Thyroid gland (tissue), 4 donors: Measurements from ENCODE around the gene ADCY5. TPM values are rescaled to one million over a fixed set of nuclear protein-coding genes. Genes with fewer than 3 reads are reported as not detected.

Experiments used
- DNase-seq, 2 donors: peaks; one replicate each; pipeline ENCODE4 v3.0.0-alpha.2; 2019
- H3K27ac ChIP-seq, 3 donors: fragments of 200-600 bp; sonication (generic); 1 replicate in 2 of 3; 2 replicates in 1 of 3; pipeline ENCODE4 v1.5.1; 2016 to 2019; ENCODE audit warnings: mild to moderate bottlenecking in 1 of 3, moderate library complexity in 1 of 3
- H3K27me3 ChIP-seq: fragments of 200-600 bp; sonication (generic); one replicate; pipeline ENCODE4 v1.5.1; 2019
- H3K36me3 ChIP-seq, 2 donors: fragments of 200-600 bp; sonication (generic); one replicate each; pipeline ENCODE4 v1.5.1; 2016 to 2019
- H3K4me1 ChIP-seq, 2 donors: fragments of 200-600 bp; sonication (generic); one replicate each; pipeline ENCODE4 v1.5.1; 2017 to 2019
- H3K4me3 ChIP-seq, 3 donors: fragments of 200-600 bp; sonication (generic); replicated peaks in 1 of 3; 1 replicate in 2 of 3; 2 replicates in 1 of 3; pipeline ENCODE4 v1.5.1; 2016; ENCODE audit warnings: mild to moderate bottlenecking in 1 of 3
- H3K9me3 ChIP-seq: fragments of 200-600 bp; sonication (generic); one replicate; pipeline ENCODE4 v1.5.1; 2017
- POLR2A ChIP-seq, 2 donors: fragments of 450-650 bp; IDR thresholded peaks; one replicate each; pipeline ENCODE4 v1.6.1; 2017; ENCODE audit warnings: antibody characterized with exemption in 2 of 2, mild to moderate bottlenecking in 2 of 2, moderate library complexity in 1 of 2
- WGBS, 2 donors: methylation state at CpG; one replicate each; pipeline ENCODE4 v1.1.5; 2017; 5-methylcytosine and 5-hydroxymethylcytosine counted together
- intact Hi-C: fragments of 100-400 bp; cut with DNase I; formaldehyde crosslinking; loops from one replicate; pipeline ENCODE4 v1.15.1; 2023
- total RNA-seq, 4 donors: library from RNA; depleted of rRNA; stranded (reverse); fragments of >200 nt; gene quantifications; one replicate each; pipeline ENCODE4 v1.2.3, GENCODE V29; 2016
- TF ChIP-seq, protein P1 (sequence below), 6 experiments: fragments of 200-600 bp in 3 of 6; fragments of 450-650 bp in 3 of 6; sonication (generic) in 3 of 6; IDR thresholded peaks; one replicate each; pipeline ENCODE4 v1.5.1; 2016 to 2019; ENCODE audit warnings: antibody characterized with exemption in 6 of 6, mild to moderate bottlenecking in 2 of 6, inconsistent platforms in 1 of 6, moderate library complexity in 1 of 6

The ADCY5 gene
- total RNA-seq, 4 donors from 2014 or later = 0.78 to 2.7 (median 1.8) TPM

DNA sequence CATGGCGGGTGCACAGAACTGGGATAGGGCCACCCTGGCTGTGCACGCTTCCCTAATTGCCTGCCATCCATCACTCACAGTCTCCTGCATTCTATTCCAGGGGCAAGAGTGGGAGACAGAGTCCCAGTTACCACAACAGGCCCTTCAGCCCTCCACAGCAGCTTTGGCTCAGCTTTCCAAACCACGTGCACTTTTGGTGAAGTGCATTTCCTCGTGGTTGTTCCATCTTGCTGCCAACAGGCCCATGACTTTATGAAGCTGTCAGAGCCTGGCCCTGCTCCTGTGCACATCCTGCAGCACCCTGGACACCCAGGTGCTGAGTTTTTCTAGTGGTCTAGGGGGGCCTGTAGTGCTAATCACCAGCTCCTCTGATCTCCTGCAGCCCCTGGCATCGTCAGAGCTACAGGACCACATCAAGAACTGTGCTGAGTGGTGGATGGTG, 110.2 kb downstream of the ADCY5 start:
- TF ChIP-seq POLR2A (IDR thresholded peaks at IDR 0.05) = no peak
- TF ChIP-seq, protein P1, sequence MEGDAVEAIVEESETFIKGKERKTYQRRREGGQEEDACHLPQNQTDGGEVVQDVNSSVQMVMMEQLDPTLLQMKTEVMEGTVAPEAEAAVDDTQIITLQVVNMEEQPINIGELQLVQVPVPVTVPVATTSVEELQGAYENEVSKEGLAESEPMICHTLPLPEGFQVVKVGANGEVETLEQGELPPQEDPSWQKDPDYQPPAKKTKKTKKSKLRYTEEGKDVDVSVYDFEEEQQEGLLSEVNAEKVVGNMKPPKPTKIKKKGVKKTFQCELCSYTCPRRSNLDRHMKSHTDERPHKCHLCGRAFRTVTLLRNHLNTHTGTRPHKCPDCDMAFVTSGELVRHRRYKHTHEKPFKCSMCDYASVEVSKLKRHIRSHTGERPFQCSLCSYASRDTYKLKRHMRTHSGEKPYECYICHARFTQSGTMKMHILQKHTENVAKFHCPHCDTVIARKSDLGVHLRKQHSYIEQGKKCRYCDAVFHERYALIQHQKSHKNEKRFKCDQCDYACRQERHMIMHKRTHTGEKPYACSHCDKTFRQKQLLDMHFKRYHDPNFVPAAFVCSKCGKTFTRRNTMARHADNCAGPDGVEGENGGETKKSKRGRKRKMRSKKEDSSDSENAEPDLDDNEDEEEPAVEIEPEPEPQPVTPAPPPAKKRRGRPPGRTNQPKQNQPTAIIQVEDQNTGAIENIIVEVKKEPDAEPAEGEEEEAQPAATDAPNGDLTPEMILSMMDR (IDR thresholded peaks at IDR 0.05) = no peak
- no peak overlapping the region for H3K4me3 ChIP-seq
- intact Hi-C loops = no loop called here
- no peaks in the 10 kb centered on the region for H3K36me3 ChIP-seq
- no peaks in the 10 kb centered on the region for H3K9me3 ChIP-seq
- no peaks in the 10 kb centered on the region for H3K4me1 ChIP-seq
- no peak for DNase-seq
- H3K27me3 ChIP-seq = no peaks in the 10 kb centered on the region
- 73 to 88% methylated on average over 4 of the region's 5 CpGs for WGBS, 2 donors
- no peak overlapping the region for H3K27ac ChIP-seq

DNA sequence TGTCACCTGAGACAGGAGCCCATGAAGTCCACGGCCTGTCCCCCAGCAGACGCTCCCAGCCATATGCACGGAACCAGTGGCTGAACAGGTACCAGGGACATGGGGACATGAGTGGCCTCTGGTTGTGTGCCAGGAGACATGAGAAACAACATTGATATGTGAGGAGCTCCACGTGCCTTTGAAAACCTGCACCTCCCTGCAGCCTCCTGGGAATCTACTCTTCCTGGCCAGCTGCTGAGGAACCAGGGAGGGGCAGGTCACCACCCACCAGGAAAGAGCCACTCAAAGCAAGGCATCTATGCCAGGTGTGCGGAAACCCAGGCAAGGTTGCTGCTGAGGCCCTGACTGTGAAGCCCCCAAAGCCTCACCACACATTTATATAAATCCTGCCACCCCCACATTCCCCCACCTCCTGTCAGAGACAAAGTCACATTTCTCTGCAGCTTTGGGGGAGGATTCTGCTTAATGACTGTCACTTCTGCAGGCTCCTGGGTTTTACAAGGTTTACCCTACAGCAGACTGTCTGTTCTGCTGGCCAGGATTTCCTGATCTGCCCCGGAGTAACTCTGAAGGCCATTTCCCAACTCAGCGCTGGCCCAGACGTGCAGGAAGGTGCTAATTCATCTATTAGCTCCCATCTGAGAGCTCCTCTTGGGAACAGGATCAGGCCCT, 110.8 kb downstream of the ADCY5 start:
- no peak for DNase-seq
- intact Hi-C loops = no loop called here
- no peaks in the 10 kb centered on the region for H3K4me1 ChIP-seq
- no peaks in the 10 kb centered on the region for H3K27me3 ChIP-seq
- H3K27ac ChIP-seq = no peak overlapping the region
- H3K36me3 ChIP-seq = no peaks in the 10 kb centered on the region
- no peak overlapping the region for H3K4me3 ChIP-seq
- WGBS, 2 donors = 69 to 78% methylated on average over 7 to 8 of the region's 8 CpGs
- TF ChIP-seq, protein P1 (IDR thresholded peaks at IDR 0.05) = no peak
- TF ChIP-seq POLR2A (IDR thresholded peaks at IDR 0.05) = no peak
- no peaks in the 10 kb centered on the region for H3K9me3 ChIP-seq

DNA sequence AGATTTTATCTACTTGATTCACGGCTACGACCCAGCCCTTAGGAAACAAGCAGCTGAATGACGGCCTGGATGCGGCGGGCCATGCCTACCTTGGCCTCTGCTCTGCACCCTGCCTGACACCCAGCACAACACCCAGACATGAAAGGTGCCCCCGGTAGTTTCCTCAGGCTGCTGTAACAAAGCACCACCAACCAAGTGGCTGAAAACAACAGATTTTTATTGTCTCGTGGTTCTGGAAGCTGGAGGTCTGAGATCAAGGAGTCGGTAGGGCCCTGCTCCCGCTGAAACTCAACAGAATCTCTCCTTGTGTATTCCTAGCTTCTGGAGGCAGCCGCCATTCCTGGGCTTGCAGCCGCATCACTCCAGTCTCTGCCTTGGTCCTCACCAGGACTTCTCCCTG, 111.7 kb downstream of the ADCY5 start:
- WGBS, 2 donors = 93 to 96% methylated on average over 11 of the region's 11 CpGs
- no peaks in the 10 kb centered on the region for H3K4me1 ChIP-seq
- no peak for DNase-seq
- H3K9me3 ChIP-seq = no peaks in the 10 kb centered on the region
- no peaks in the 10 kb centered on the region for H3K27me3 ChIP-seq
- no peak overlapping the region for H3K4me3 ChIP-seq
- no peaks in the 10 kb centered on the region for H3K36me3 ChIP-seq
- no peak overlapping the region for H3K27ac ChIP-seq
- TF ChIP-seq POLR2A (IDR thresholded peaks at IDR 0.05) = no peak
- TF ChIP-seq, protein P1 (IDR thresholded peaks at IDR 0.05) = no peak
- intact Hi-C loops = no loop called here

DNA sequence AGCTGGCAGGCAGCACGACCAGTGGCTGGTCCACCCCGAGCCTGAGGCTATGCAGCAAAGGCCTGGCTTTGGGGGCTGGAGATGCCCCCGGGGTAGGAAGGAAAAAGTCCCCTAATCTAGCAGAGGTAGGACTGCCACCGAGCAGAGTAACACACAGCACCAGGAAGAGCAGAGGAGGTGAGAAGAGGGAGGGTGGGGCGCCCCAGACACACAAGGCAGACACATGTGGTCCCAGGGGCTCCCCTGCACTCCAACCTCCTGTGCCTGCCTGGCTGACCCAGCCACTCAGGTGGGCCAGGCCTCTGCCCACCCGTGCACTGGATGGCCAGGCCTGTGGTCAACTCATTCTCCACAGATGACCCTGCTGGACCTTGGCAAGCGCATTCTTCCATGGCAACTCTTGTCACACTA, 112.4 kb downstream of the ADCY5 start:
- Histone ChIP-seq H3K27me3 (no peaks in the 10 kb centered on the region), H3K4me3 (no peak overlapping the region), H3K9me3 (no peaks in the 10 kb centered on the region), H3K36me3 (no peaks in the 10 kb centered on the region), H3K27ac (no peak overlapping the region), H3K4me1 (no peaks in the 10 kb centered on the region)
- TF ChIP-seq, protein P1 (IDR thresholded peaks at IDR 0.05) = no peak
- TF ChIP-seq POLR2A (IDR thresholded peaks at IDR 0.05) = no peak
- WGBS, 2 donors = 87 to 90% methylated on average over 7 of the region's 7 CpGs
- no peak for DNase-seq
- intact Hi-C loops = no loop called here

DNA sequence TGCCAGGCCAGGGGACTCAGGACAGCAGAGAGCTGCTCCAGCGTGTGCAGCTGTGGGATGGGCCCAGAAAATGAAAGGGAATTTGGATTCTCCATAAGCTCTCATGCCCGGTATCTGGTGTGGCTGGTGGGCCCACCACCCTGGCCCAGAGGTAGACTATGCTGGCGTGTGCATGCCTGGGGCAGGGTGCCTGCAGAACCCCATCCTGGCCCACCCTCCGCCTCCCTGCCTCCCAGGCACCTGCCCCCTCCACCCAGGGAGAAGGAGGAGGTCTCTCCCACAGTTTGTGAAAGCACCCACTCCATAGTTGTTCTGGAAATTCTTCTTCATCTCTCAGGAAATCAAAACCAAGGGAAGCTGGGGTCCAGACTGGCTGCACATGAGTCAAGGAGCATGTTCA, 112.9 kb downstream of the ADCY5 start:
- Histone ChIP-seq H3K9me3 (no peaks in the 10 kb centered on the region), H3K27me3 (no peaks in the 10 kb centered on the region), H3K36me3 (no peaks in the 10 kb centered on the region), H3K27ac (no peak overlapping the region), H3K4me3 (no peak overlapping the region), H3K4me1 (no peaks in the 10 kb centered on the region)
- intact Hi-C loops = no loop called here
- TF ChIP-seq POLR2A (IDR thresholded peaks at IDR 0.05) = no peak
- DNase-seq = no peak
- WGBS, 2 donors = 68 to 95% methylated on average over 4 of the region's 4 CpGs
